HepG2 (cell line): Measurements from ENCODE around the gene RPTOR. TPM values are rescaled to one million over a fixed set of nuclear protein-coding genes. Genes with fewer than 3 reads are reported as not detected.

ENCODE experiments used
- EP300 ChIP-seq, 3 experiments: sonication (generic) in 1 of 3; formaldehyde crosslinking in 1 of 3; IDR thresholded peaks; 2 replicates each; pipeline versions ENCODE4 v1.5.1 to v1.6.1; 2011 to 2020; ENCODE audit warnings: low read depth in 2 of 3, low read length in 2 of 3, borderline replicate concordance in 1 of 3, improper control_type of control experiment in 1 of 3, mild to moderate bottlenecking in 1 of 3, missing genetic modification reagents in 1 of 3, moderate library complexity in 1 of 3
- FOXO4 ChIP-seq: sonication (generic); formaldehyde crosslinking; conservative IDR thresholded peaks from 2 replicates; pipeline ENCODE4 v1.8.1; 2023; ENCODE audit warnings: missing genetic modification reagents
- HDAC1 ChIP-seq: sonication (generic); formaldehyde crosslinking; IDR thresholded peaks from 2 replicates; pipeline ENCODE4 v1.5.1; 2020; ENCODE audit warnings: mild to moderate bottlenecking, missing genetic modification reagents
- MAX ChIP-seq: IDR thresholded peaks from 2 replicates; pipeline ENCODE4 v1.6.1; 2012; ENCODE audit warnings: inconsistent platforms
- MAZ ChIP-seq, 2 experiments: sonication (generic) in 1 of 2; formaldehyde crosslinking in 1 of 2; IDR thresholded peaks; 2 replicates each; pipeline versions ENCODE4 v1.5.0 to v1.6.1; 2012 to 2020; ENCODE audit warnings: low read depth in 2 of 2, mild to moderate bottlenecking in 2 of 2, borderline replicate concordance in 1 of 2, improper control_type of control experiment in 1 of 2, low read length in 1 of 2, missing genetic modification reagents in 1 of 2, moderate library complexity in 1 of 2
- ONECUT2 ChIP-seq: sonication (generic); formaldehyde crosslinking; IDR thresholded peaks from 2 replicates; pipeline ENCODE4 v1.4.0; 2020; ENCODE audit warnings: missing genetic modification reagents
- SNRNP70 ChIP-seq: fragments of 200-400 bp; formaldehyde crosslinking; IDR thresholded peaks from 2 replicates; pipeline ENCODE4 v1.6.1; 2017; ENCODE audit warnings: mild to moderate bottlenecking, low read depth, low read length, moderate library complexity
- SOX13 ChIP-seq, 3 experiments: fragments of 450-650 bp in 1 of 3; sonication (generic) in 1 of 3; formaldehyde crosslinking in 1 of 3; IDR thresholded peaks in 2 of 3; conservative IDR thresholded peaks in 1 of 3; 2 replicates each; pipeline versions ENCODE4 v1.5.0 to v1.6.1; 2016 to 2020; ENCODE audit warnings: antibody characterized with exemption in 1 of 3, mild to moderate bottlenecking in 1 of 3, missing compliant biosample characterization in 1 of 3, missing genetic modification reagents in 1 of 3, moderate library complexity in 1 of 3
- TFDP2 ChIP-seq: sonication (generic); formaldehyde crosslinking; IDR thresholded peaks from 2 replicates; pipeline ENCODE4 v1.4.0; 2020; ENCODE audit warnings: missing genetic modification reagents
- THAP8 ChIP-seq: sonication (generic); formaldehyde crosslinking; IDR thresholded peaks from 2 replicates; pipeline ENCODE4 v1.5.1; 2020; ENCODE audit warnings: missing genetic modification reagents, mild to moderate bottlenecking, borderline replicate concordance
- YEATS4 ChIP-seq: sonication (generic); formaldehyde crosslinking; IDR thresholded peaks from 2 replicates; pipeline ENCODE4 v1.4.0; 2020; ENCODE audit warnings: missing genetic modification reagents, borderline replicate concordance
- ZBTB33 ChIP-seq: sonication (generic); formaldehyde crosslinking; IDR thresholded peaks from 2 replicates; pipeline ENCODE4 v1.4.0; 2020; ENCODE audit warnings: missing genetic modification reagents
- ZBTB4 ChIP-seq: sonication (generic); formaldehyde crosslinking; IDR thresholded peaks from 2 replicates; pipeline ENCODE4 v1.4.0; 2020; ENCODE audit warnings: missing genetic modification reagents, mild to moderate bottlenecking, borderline replicate concordance
- ZFP41 ChIP-seq: sonication (generic); formaldehyde crosslinking; IDR thresholded peaks from 2 replicates; pipeline ENCODE4 v1.4.0; 2020; ENCODE audit warnings: mild to moderate bottlenecking, missing genetic modification reagents, borderline replicate concordance
- ZNF597 ChIP-seq: sonication (generic); formaldehyde crosslinking; IDR thresholded peaks from 2 replicates; pipeline ENCODE4 v1.5.0; 2020; ENCODE audit warnings: missing genetic modification reagents
- polyA plus RNA-seq, 8 experiments: library from polyadenylated mRNA; depleted of rRNA in 3 of 8; stranded (reverse) in 7 of 8; unstranded in 1 of 8; fragments of >200 nt; fragmentation: Illumina TruSeq in 4 of 8; extraction: Trizol in 4 of 8; gene quantifications; 2 replicates each; pipeline versions ENCODE4 v1.2.1 to v1.2.3, GENCODE V29; 2011 to 2016; ENCODE audit warnings: low read depth in 4 of 8, missing spikeins in 1 of 8, mixed read lengths in 1 of 8; ENCODE audit not compliant: insufficient read depth in 1 of 8
- total RNA-seq, 5 experiments: library from RNA; depleted of rRNA; stranded (reverse); fragments of >200 nt; fragmentation: Illumina TruSeq; extraction: Trizol; gene quantifications; 2 replicates each; pipeline ENCODE4 v1.2.3, GENCODE V29; 2016; ENCODE audit warnings: low read depth in 1 of 5

The RPTOR gene
- total and polyA plus RNA-seq, 2 of the 13 experiments (the other 11 are each of a cell fraction or from before 2014, with no cell fraction given), result 6.6 to 25.3 TPM

- no peak for TF ChIP-seq ONECUT2 (CRISPR knock-in tag)
- no peak for TF ChIP-seq TFDP2 (CRISPR knock-in tag)
- TF ChIP-seq FOXO4 (CRISPR knock-in tag), result no peak
- TF ChIP-seq HDAC1 (CRISPR knock-in tag), result no peak
- no peak for TF ChIP-seq YEATS4 (CRISPR knock-in tag)
- TF ChIP-seq ZFP41 (CRISPR knock-in tag), result no peak
- peak; percentile 94 for TF ChIP-seq ZBTB33 (CRISPR knock-in tag)
- TF ChIP-seq THAP8 (CRISPR knock-in tag), result no peak
- TF ChIP-seq ZBTB4 (CRISPR knock-in tag), result 0 out of 2 replicates have a peak, but pooled peaks have one; percentile 28
- TF ChIP-seq SOX13 (IDR thresholded peaks at IDR 0.05), result peak; percentile 86
- TF ChIP-seq SOX13 (CRISPR knock-in tag; conservative IDR thresholded peaks at IDR 0.05 in 1 of 2, IDR thresholded peaks at IDR 0.05 in 1 of 2), result peak in 1 of 2 experiments; percentile 94; a peak in 2 of 4 replicates
- no peak for TF ChIP-seq SNRNP70
- no peak for TF ChIP-seq MAZ (IDR thresholded peaks at IDR 0.05; ENCODE audit: borderline replicate concordance, low read depth, low read length)
- 0 out of 2 replicates have a peak, but pooled peaks have one; percentile 22 for TF ChIP-seq MAZ (CRISPR knock-in tag; IDR thresholded peaks at IDR 0.05; ENCODE audit: low read depth)
- TF ChIP-seq ZNF597 (CRISPR knock-in tag), result no peak
- TF ChIP-seq EP300 (IDR thresholded peaks at IDR 0.05; ENCODE audit: low read depth in 2 of 2, low read length in 2 of 2), result no peak
- TF ChIP-seq EP300 (CRISPR knock-in tag; IDR thresholded peaks at IDR 0.05; ENCODE audit: borderline replicate concordance), result peak; percentile 23; the same call in 1 of the 2 replicates
- TF ChIP-seq MAX, result no peak
These were observed 123.9 kb downstream of the RPTOR start (continued) for GRCh38 chr17:80668375-80669148.
